ENCODE measurements around the gene CPHXL2.

DNA sequence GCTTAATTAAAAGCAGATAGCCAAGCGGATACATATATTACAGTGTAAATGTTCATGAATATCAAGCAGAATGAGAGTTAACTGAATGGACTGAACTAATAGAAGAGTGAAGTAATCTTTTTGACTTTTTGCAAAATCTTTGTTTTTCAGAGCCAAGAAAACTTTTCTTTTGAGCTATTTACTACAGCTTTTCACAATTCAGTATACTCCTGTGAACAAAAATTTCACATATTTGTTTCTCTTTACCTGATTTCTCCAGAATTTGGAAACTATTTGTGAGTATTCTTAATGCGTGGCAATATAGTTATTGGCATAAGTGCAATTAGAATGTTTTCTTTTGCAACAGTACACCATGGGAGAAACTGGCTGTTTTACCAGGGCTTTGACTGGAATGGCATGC is 33.5 kb upstream of the CPHXL2 start:
- TF ChIP-seq, protein P1, sequence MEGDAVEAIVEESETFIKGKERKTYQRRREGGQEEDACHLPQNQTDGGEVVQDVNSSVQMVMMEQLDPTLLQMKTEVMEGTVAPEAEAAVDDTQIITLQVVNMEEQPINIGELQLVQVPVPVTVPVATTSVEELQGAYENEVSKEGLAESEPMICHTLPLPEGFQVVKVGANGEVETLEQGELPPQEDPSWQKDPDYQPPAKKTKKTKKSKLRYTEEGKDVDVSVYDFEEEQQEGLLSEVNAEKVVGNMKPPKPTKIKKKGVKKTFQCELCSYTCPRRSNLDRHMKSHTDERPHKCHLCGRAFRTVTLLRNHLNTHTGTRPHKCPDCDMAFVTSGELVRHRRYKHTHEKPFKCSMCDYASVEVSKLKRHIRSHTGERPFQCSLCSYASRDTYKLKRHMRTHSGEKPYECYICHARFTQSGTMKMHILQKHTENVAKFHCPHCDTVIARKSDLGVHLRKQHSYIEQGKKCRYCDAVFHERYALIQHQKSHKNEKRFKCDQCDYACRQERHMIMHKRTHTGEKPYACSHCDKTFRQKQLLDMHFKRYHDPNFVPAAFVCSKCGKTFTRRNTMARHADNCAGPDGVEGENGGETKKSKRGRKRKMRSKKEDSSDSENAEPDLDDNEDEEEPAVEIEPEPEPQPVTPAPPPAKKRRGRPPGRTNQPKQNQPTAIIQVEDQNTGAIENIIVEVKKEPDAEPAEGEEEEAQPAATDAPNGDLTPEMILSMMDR (IDR thresholded peaks at IDR 0.05), result no peak
- no peak for TF ChIP-seq POLR2A (IDR thresholded peaks at IDR 0.05)
